Mononuclear cell (primary cell): ENCODE data around the gene METTL17. TPM values are rescaled to one million over a fixed set of nuclear protein-coding genes. Genes with fewer than 3 reads are reported as not detected.
"Not testable (repeated sequence)": the region's sequence is repeated elsewhere in the genome, so short reads cannot be mapped to it uniquely, and the experiment has no call there.

ENCODE experiments used
- H3K27me3 ChIP-seq: 2 replicates; pipeline ENCODE4 v1.6.0; 2011; ENCODE audit warnings: low read length, control low read depth; ENCODE audit not compliant: insufficient read depth
- H3K4me1 ChIP-seq: 2 replicates; pipeline ENCODE4 v1.5.1; 2011; ENCODE audit warnings: mild to moderate bottlenecking, low read length, control low read depth; ENCODE audit not compliant: insufficient read depth
- H3K4me3 ChIP-seq: 2 replicates; pipeline ENCODE4 v1.5.1; 2011; ENCODE audit warnings: mild to moderate bottlenecking, low read length, moderate library complexity
- H3K9me3 ChIP-seq: 2 replicates; pipeline ENCODE4 v1.5.1; 2011; ENCODE audit warnings: low read depth, mild to moderate bottlenecking, control low read depth, low read length
- total RNA-seq: library from RNA; depleted of rRNA; stranded (reverse); fragments of >200 nt; gene quantifications from one replicate; pipeline ENCODE4 v1.2.3, GENCODE V29; 2012

Gene METTL17
- total RNA-seq, 1 donor, result 50.6 TPM

DNA sequence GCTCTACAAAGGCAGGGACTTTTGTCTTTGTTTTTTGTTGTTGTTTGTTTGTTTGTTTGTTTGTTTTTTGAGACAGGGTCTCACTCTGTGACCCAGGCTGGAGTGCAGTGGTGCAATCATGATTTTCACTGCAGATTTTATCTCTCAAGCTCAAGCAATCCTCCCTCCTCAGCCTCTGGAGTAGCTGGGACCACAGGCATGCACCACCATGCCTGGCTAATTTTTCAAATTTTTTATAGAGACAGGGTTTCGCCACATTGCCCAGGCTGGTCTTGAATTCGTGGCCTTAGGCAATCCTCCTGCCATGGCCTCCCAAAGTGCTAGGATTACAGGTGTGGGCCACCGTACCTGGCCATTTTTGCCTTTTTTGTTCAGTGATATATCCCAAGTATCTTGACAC, 51.2 kb downstream of the METTL17 start:
- H3K27me3 ChIP-seq, H3K4me3 ChIP-seq, H3K9me3 ChIP-seq, H3K4me1 ChIP-seq: not testable (repeated sequence)

DNA sequence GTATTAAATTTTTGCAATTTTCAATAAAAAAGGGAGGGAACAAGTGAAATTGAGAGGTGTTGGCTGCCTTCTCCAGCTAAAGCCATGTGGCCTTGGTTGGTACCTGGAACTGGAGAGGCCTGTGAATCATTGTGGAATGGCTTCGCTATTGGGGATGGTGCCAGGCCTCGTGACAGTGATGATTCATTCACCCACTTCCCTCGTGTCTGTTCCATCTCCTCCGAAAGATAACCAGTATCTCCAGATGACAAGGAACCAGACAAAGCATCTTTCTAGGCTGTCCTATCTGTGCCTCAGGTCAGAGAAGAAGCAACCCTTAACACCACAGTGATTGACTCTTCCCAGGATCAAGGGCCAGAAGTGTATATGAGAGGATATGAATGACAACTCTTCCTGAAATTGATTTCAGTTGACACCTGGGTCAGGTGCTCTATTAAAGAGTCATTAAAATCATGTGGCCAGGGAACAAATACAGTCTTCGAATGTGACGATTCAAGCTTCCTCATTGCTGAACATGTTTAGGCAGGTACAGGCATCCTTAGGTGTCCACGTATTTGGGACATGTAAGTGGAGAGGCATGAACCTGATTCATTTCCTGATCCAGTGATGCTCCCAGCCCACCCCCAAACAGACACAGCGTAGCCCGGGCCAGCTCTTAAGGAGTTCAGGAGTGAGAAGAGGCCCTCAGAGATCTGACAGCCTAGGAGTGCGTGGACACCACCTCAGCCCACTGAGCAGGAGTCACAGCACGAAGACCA, 52.1 kb downstream of the METTL17 start, which contains the start of gene RNASE7:
RNASE7 (plus strand) TSS at position 687 of the 758 bp plus-strand sequence. CDS start 631 bp downstream, outside the sequence.
- no peaks in the 10 kb centered on the region for H3K4me1 ChIP-seq
- no peaks in the 10 kb centered on the region for H3K9me3 ChIP-seq

DNA sequence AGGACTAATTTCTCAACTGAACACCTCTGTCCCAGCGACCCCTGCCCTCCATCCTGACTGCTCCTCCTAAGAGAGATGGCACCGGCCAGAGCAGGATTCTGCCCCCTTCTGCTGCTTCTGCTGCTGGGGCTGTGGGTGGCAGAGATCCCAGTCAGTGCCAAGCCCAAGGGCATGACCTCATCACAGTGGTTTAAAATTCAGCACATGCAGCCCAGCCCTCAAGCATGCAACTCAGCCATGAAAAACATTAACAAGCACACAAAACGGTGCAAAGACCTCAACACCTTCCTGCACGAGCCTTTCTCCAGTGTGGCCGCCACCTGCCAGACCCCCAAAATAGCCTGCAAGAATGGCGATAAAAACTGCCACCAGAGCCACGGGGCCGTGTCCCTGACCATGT, 53.1 kb downstream of the METTL17 start:
- H3K9me3 ChIP-seq, result no peaks in the 10 kb centered on the region
- no peaks in the 10 kb centered on the region for H3K4me1 ChIP-seq
- no peaks in the 10 kb centered on the region for H3K27me3 ChIP-seq
- H3K4me3 ChIP-seq, result no peak overlapping the region

More for the DNA sequence above, 52.1 kb downstream of the METTL17 start, which contains the start of gene RNASE7:
- Histone ChIP-seq H3K27me3 (no peaks in the 10 kb centered on the region), H3K4me3 (no peak within 1 kb of the TSS)

DNA sequence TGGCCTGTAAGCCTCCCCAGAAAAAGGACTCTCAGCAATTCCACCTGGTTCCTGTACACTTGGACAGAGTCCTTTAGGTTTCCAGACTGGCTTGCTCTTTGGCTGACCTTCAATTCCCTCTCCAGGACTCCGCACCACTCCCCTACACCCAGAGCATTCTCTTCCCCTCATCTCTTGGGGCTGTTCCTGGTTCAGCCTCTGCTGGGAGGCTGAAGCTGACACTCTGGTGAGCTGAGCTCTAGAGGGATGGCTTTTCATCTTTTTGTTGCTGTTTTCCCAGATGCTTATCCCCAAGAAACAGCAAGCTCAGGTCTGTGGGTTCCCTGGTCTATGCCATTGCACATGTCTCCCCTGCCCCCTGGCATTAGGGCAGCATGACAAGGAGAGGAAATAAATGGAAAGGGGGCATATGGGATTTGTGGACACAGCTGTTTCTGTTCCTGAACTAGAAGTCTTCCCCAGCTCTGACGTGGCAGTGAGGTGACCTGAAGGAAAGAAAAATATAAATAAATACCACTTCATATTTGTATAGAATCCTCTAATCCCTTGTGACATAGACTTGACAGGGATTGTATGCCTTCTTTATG, 53.7 kb downstream of the METTL17 start:
- no peaks in the 10 kb centered on the region for H3K9me3 ChIP-seq
- no peaks in the 10 kb centered on the region for H3K27me3 ChIP-seq
- H3K4me1 ChIP-seq, result no peaks in the 10 kb centered on the region
- H3K4me3 ChIP-seq, result no peak overlapping the region

DNA sequence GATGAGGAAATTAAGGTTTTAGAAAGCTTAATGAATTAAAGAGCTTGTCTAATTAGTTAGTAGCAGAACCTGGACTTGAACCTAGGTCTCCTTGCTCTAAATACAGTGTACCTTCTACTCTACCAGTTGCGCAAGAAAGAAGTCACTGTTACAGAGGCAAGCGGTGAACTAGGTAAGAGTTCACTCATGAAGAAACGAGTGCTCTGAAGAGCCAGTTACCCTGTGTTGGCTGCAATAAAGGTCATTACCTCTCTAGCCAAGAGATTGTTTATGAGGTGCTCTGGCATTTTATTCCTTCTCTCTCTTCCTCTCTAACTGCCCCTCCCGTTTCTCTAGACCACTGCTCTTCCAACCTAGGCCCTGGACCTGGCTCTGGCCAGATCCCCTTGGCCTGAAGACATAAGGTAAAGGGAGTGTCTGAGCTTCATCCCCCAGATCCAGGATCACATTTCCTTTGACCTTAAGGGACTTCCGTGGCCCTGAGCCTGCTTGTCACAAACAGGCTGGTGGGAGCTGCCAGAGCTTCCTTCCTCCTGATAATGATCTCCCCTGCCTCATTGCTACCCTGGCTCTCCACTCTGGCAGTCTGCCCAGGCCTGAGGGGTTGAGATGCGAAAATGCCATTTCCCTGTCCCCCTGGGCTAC, 54.3 kb downstream of the METTL17 start:
- H3K4me3 ChIP-seq, result no peak overlapping the region
- H3K4me1 ChIP-seq, result no peaks in the 10 kb centered on the region
- H3K9me3 ChIP-seq, result no peaks in the 10 kb centered on the region
- H3K27me3 ChIP-seq, result no peaks in the 10 kb centered on the region

Other genes starting within 250 kb of the METTL17 start
- gene EDDM3A, start 244.1 kb upstream of the METTL17 start, total RNA-seq, result not detected
- not detected for gene EDDM3B, start 221.6 kb upstream of the METTL17 start, total RNA-seq
- 31.5 TPM for gene RNASE6, start 208.7 kb upstream of the METTL17 start, total RNA-seq
- gene RNASE1, start 187.1 kb upstream of the METTL17 start, total RNA-seq, result not detected
- 2.2 TPM for gene RNASE3, start 98.6 kb upstream of the METTL17 start, total RNA-seq
- 38.3 TPM for gene RNASE2, start 34.5 kb upstream of the METTL17 start, total RNA-seq
- not detected for gene SLC39A2, start 9.3 kb downstream of the METTL17 start, total RNA-seq
- 9.7 TPM for gene NDRG2, start 35.1 kb downstream of the METTL17 start, total RNA-seq
- not detected for gene TPPP2, start 40.2 kb downstream of the METTL17 start, total RNA-seq
- gene RNASE13, start 44.8 kb downstream of the METTL17 start, total RNA-seq, result not detected
- not detected for gene RNASE7, start 52.4 kb downstream of the METTL17 start, total RNA-seq
- not detected for gene RNASE8, start 67.8 kb downstream of the METTL17 start, total RNA-seq
- gene ARHGEF40, start 80.3 kb downstream of the METTL17 start, total RNA-seq, result 12.9 TPM
- 8.9 TPM for gene ZNF219, start 108.7 kb downstream of the METTL17 start, total RNA-seq
- 0.21 TPM for gene TMEM253, start 111.1 kb downstream of the METTL17 start, total RNA-seq
- not detected for gene OR5AU1, start 166.1 kb downstream of the METTL17 start, total RNA-seq